Testis (tissue), 3 donors: ENCODE measurements around the gene GFM1. TPM values are rescaled to one million over a fixed set of nuclear protein-coding genes. Genes with fewer than 3 reads are reported as not detected.

Experiments
- DNase-seq: peaks from one replicate; pipeline ENCODE4 v3.0.0-alpha.2; 2019
- H3K27ac ChIP-seq, 2 donors: fragments of 200-600 bp; sonication (generic); one replicate each; pipeline ENCODE4 v1.5.1; 2019
- H3K27me3 ChIP-seq: fragments of 200-600 bp; sonication (generic); one replicate; pipeline ENCODE4 v1.5.1; 2019
- H3K36me3 ChIP-seq: fragments of 200-600 bp; sonication (generic); one replicate; pipeline ENCODE4 v1.5.1; 2017; ENCODE audit warnings: low read depth; ENCODE audit errors: missing control alignments
- H3K4me1 ChIP-seq: fragments of 200-600 bp; sonication (generic); one replicate; pipeline ENCODE4 v1.5.1; 2019
- H3K4me3 ChIP-seq, 2 donors: fragments of 200-600 bp; sonication (generic); one replicate each; pipeline ENCODE4 v1.5.1; 2017 to 2019
- H3K9me3 ChIP-seq: fragments of 200-600 bp; sonication (generic); one replicate; pipeline ENCODE4 v1.5.1; 2017
- POLR2A ChIP-seq: fragments of 450-650 bp; IDR thresholded peaks from one replicate; pipeline ENCODE4 v1.6.1; 2017; ENCODE audit warnings: antibody characterized with exemption, mild to moderate bottlenecking, moderate library complexity
- WGBS, 2 donors: methylation state at CpG; one replicate each; pipeline ENCODE4 v1.1.5; 2018; 5-methylcytosine and 5-hydroxymethylcytosine counted together
- intact Hi-C: fragments of 100-400 bp; cut with DNase I; formaldehyde crosslinking; loops from one replicate; pipeline ENCODE4 v1.15.1; 2023; ENCODE audit warnings: low total_unique reads
- polyA plus RNA-seq: library from polyadenylated mRNA; stranded (reverse); fragments of 350-450 nt; fragmentation: Illumina TruSeq; extraction: RNeasy Lipid Tissue Mini Kit (QIAGEN cat#74804); gene quantifications from one replicate; pipeline ENCODE4 v1.2.3, GENCODE V29; 2014; ENCODE audit warnings: low read depth, low replicate concordance; ENCODE audit not compliant: insufficient read depth
- total RNA-seq, 2 donors: library from RNA; depleted of rRNA; stranded (reverse); fragments of >200 nt; gene quantifications; one replicate each; pipeline ENCODE4 v1.2.3, GENCODE V29; 2016
- TF ChIP-seq, protein P1 (sequence below), 3 experiments: fragments of 450-650 bp in 2 of 3; fragments of 200-600 bp in 1 of 3; sonication (generic) in 1 of 3; IDR thresholded peaks; one replicate each; pipeline ENCODE4 v1.5.1; 2016 to 2019; ENCODE audit warnings: antibody characterized with exemption in 3 of 3, mild to moderate bottlenecking in 2 of 3, moderate library complexity in 1 of 3

The GFM1 gene
- total and polyA plus RNA-seq, 3 donors from 2014 or later, result 48.1 to 83.1 (median 76.6) TPM

DNA sequence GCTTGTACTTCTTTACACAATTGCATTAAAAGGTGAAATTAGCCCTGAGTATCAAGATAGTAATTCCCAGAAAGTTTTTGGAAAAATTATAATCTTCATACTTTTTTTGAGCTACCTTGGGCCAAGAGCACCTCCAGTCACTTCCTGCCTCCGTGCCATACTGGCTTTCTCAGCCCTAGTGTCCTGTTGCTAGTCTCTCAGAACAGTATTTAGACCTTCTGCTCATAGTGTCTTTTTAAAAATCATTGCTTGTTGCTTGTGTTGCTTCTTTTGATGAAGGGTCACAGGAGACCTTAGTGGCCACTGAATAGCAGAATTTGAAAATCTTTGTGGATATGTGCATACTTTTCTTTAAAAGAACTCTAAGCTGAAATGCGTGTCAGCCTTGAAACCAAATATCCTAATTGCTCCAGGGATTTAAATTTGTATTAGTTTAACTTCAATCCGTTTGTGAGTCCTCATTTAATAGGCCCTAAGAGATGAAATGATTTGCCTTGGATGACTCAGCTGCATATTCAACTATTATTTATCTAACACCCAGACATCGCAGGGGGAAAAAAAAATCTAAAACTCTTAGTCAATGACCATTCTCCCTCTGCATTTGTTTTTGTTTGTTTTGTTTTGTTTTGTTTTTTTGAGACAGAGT, 57.2 kb downstream of the GFM1 start:
- no peaks in the 10 kb centered on the region for H3K9me3 ChIP-seq
- no peak overlapping the region for H3K27ac ChIP-seq
- intact Hi-C loops, result no loop called here
- DNase-seq, result no peak
- H3K36me3 ChIP-seq, result no peaks in the 10 kb centered on the region
- TF ChIP-seq, protein P1, sequence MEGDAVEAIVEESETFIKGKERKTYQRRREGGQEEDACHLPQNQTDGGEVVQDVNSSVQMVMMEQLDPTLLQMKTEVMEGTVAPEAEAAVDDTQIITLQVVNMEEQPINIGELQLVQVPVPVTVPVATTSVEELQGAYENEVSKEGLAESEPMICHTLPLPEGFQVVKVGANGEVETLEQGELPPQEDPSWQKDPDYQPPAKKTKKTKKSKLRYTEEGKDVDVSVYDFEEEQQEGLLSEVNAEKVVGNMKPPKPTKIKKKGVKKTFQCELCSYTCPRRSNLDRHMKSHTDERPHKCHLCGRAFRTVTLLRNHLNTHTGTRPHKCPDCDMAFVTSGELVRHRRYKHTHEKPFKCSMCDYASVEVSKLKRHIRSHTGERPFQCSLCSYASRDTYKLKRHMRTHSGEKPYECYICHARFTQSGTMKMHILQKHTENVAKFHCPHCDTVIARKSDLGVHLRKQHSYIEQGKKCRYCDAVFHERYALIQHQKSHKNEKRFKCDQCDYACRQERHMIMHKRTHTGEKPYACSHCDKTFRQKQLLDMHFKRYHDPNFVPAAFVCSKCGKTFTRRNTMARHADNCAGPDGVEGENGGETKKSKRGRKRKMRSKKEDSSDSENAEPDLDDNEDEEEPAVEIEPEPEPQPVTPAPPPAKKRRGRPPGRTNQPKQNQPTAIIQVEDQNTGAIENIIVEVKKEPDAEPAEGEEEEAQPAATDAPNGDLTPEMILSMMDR (IDR thresholded peaks at IDR 0.05), result no peak
- TF ChIP-seq POLR2A, result no peak
- no peaks in the 10 kb centered on the region for H3K4me1 ChIP-seq
- 81 to 89% methylated on average over 4 of the region's 4 CpGs for WGBS, 2 donors
- H3K4me3 ChIP-seq, result no peak overlapping the region
- no peaks in the 10 kb centered on the region for H3K27me3 ChIP-seq

DNA sequence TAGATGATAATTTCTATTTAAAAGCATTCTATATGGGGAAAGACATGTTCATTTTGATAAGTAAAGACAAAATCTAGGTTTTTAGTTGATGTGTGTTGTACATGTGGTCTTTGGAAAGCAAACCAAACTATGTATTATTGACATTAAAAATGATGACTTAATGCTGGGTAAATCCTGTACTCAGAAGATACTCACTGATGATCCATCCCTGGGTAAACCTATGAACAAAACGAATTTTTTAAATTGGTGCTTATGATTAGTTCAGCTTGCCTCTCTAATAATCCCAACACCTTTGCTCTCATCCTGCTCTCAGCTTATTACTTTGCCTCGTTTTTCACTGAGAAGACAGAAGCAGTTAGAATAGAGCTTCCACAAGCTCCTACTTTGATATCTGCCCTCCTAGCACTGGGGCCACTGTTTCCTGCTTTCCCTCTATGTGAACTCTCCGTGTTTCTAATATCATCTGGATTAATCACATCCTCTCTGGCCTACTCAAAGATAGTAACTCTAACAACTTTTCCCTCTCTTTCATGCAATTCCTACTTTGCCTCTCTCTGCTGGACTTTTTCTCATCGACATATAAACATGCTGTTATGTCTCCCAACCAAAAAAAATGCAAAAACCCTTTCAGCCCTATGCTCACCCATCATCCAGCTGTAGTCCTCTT, 58.6 kb downstream of the GFM1 start:
- no peak overlapping the region for H3K4me3 ChIP-seq
- 76 to 87% methylated on average over 4 of the region's 4 CpGs for WGBS, 2 donors
- intact Hi-C loops, result no loop called here
- H3K4me1 ChIP-seq, result no peaks in the 10 kb centered on the region
- TF ChIP-seq, protein P1 (IDR thresholded peaks at IDR 0.05), result no peak
- no peak for TF ChIP-seq POLR2A
- H3K27me3 ChIP-seq, result no peaks in the 10 kb centered on the region
- H3K36me3 ChIP-seq, result no peaks in the 10 kb centered on the region
- no peaks in the 10 kb centered on the region for H3K9me3 ChIP-seq
- H3K27ac ChIP-seq, result no peak overlapping the region
- no peak for DNase-seq

DNA sequence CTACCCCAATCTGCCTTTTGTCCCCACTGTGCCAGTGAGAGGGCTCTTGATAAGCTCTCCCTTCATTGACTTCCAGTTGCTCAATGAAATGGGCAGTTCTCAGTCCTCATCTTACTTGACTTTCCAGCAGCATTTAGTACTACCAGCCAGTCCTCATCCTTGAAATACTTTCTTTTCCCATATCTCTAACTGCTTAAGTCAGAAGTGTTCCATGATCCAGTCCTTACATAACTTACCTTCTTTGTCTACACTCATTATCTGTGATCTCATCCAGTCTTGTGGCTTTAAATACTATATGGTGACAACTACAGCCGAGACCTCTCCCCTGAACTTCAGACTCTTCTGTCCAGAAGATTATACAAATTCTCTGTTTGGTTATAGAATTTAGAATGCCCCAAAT, 59.2 kb downstream of the GFM1 start:
- H3K27me3 ChIP-seq, result no peaks in the 10 kb centered on the region
- no peak for TF ChIP-seq POLR2A
- TF ChIP-seq, protein P1 (IDR thresholded peaks at IDR 0.05), result no peak
- intact Hi-C loops, result no loop called here
- WGBS, 2 donors, result 95 to 100% methylated on average over 1 of the region's 1 CpG
- no peak for DNase-seq
- H3K9me3 ChIP-seq, result no peaks in the 10 kb centered on the region
- H3K4me1 ChIP-seq, result no peaks in the 10 kb centered on the region
- H3K27ac ChIP-seq, result no peak overlapping the region
- no peak overlapping the region for H3K4me3 ChIP-seq
- H3K36me3 ChIP-seq, result no peaks in the 10 kb centered on the region

DNA sequence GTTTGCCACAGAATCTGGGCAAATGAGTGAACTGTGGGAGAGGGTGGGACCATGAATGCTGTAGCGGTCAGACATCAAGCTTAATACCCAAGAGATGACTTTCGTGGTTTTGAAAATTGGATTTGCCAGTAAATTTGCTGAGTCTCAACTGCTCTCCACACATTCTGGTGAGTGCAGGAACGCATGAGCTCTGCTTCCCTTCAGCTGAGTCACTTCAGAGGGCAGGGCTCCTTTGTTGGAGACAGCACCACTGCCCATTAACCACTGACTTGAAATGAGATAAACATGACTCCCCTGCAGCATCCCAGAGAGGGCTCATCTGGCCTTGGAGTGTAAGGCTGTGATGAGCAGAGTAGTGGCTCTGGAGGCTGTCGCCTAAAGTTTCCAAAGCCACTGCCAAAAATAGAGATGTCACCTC, 65.3 kb downstream of the GFM1 start:
- no peak for DNase-seq
- Histone ChIP-seq H3K27ac (no peak overlapping the region), H3K9me3 (no peaks in the 10 kb centered on the region), H3K27me3 (no peaks in the 10 kb centered on the region), H3K4me3 (no peak overlapping the region), H3K4me1 (no peaks in the 10 kb centered on the region), H3K36me3 (no peaks in the 10 kb centered on the region)
- intact Hi-C loops, result no loop called here
- WGBS, 2 donors, result 59 to 86% methylated on average over 4 of the region's 4 CpGs
- TF ChIP-seq POLR2A, result no peak
- TF ChIP-seq, protein P1 (IDR thresholded peaks at IDR 0.05), result no peak

DNA sequence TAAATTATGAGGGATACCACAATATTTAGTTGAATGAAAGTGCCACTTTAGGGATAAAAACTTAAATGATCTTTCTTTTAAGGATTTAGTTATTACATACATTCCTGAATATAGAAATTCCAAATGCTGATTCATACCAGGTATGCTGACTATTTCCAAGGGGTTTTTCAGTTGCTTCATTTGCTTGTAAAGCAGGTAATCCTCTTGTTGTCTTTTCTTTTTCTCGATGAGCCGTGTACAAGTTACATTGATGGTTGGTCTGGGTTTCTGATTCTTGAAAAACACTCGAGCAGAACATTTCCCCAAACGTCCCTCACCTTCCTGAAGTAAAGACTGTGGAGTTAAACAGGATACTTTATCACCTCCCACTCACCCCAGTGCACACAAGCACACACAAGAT, 66.3 kb downstream of the GFM1 start:
- intact Hi-C loops, result no loop called here
- WGBS, 2 donors, result 78 to 91% methylated on average over 4 of the region's 4 CpGs

More for the DNA sequence above, 66.3 kb downstream of the GFM1 start:
- H3K4me3 ChIP-seq, result no peak overlapping the region
- no peaks in the 10 kb centered on the region for H3K9me3 ChIP-seq
- no peak overlapping the region for H3K27ac ChIP-seq
- no peaks in the 10 kb centered on the region for H3K27me3 ChIP-seq
- TF ChIP-seq, protein P1 (IDR thresholded peaks at IDR 0.05), result no peak
- no peak for TF ChIP-seq POLR2A
- H3K4me1 ChIP-seq, result no peaks in the 10 kb centered on the region
- no peak for DNase-seq
- H3K36me3 ChIP-seq, result no peaks in the 10 kb centered on the region
